NCI-H524 (cell line): Measurements from ENCODE around the gene CEP43.
A peak's percentile ranks its signal among the peaks of the same experiment; 100 is the strongest.

Source experiments
- DNase-seq, 2 experiments: peaks; one replicate each; lab custom pipeline; 2025; lab: John Stamatoyannopoulos, UW

Gene CEP43

DNA sequence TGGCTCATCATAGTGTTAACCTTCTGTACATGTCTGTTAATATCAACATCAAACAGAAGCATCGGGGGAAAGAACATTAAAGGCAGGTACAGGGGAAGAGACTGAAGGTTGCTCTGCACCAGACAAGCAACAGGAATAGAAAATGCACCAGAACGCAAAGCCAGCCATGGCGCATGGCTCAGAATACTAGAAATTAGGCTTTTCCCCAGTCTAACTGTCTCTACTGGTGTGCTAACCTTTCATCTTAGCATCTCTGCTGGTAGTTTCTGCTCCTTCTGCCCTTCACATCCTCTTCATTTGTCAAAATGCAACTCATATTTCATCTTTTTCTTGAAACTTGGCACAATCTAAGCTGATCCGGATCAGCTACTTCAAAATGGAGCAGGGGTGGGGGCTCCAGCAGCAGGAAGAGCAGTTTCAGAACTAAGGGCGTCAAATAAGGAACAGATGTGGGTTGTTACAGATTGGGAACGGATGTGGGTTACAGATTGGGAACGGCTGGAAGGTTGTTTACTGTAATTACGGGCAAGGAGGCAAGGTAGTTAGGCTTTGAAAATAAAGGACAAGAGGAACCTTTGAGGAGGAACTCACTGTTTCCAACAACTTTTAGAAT is 29.7 kb upstream of the CEP43 start:
- DNase-seq = no peak

DNA sequence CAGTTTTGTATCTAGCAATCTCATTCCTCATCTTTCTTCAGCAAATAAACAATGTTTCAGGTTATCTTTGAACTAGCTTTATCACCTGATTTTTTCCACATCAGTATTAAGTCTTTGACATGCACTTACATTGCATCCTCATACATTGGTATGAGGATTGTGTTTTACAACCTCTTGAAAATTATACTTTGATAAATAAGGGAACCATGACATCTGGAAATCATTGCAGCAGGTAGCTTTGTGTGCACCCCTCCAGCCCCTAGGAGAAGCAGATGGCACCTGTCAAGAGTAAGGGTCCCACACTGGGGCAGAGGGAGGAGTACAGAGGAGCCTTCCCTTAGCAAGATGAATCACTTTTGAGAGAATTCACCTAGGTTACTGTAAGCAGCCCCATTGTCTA is 29.1 kb upstream of the CEP43 start:
- DNase-seq = no peak

DNA sequence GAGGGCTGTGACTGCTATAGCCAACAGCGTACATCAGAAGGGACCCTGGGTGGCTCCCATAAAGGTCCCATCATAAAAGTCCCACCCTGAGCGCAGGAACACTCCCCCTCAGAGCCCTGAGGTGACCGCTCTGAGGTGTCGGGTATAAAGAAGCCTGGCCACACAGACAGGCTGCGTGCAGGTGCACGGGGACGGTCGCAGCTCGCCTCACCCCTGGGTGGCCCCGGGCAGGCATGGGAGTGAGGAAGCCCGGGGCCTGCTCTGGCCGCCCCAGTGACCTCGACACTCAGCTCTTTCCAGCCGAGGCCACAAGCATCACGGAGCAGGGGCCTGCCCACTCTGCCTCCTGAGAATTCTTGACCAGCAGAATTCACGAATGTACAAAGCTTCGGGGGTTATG is 28.4 kb upstream of the CEP43 start:
- DNase-seq = no peak

DNA sequence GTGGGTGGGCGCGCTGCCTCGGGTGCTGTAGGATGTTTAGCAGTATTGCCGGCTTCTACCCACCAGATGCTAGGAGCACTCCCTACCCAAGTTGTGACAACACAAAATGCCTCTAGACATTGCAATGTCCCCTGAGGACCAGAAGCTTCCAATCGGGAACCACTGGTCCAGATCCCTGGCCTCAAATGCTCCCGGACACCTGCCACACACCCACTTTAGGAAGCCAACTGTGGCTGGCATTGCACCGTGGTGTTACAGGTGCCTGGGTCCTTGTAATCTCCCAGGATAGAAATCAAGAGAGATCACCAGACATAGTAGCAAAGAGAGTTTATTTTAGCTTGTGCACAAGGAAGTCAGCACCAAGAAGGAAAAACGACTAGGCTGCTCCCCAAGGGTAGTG is 27.9 kb upstream of the CEP43 start:
- no peak for DNase-seq

DNA sequence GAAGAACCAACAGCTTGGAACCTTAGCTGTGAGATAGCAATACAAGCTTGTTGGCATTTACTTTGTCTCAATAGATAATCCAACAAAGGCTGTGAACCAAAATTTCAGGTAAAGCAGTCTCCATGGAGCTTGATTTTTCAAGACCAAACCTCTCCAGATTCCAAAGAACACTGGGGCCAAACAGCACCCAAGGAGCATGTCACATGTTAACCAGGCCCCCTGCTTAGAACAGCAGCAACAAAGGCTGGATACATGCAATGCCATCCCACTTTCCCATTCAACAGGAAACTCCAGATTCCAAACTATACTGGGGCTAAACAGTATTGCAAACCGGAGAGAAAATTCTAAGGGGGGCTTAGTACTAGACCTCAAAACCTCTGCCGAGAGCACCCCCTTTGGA is 27.1 kb upstream of the CEP43 start:
- no peak for DNase-seq

DNA sequence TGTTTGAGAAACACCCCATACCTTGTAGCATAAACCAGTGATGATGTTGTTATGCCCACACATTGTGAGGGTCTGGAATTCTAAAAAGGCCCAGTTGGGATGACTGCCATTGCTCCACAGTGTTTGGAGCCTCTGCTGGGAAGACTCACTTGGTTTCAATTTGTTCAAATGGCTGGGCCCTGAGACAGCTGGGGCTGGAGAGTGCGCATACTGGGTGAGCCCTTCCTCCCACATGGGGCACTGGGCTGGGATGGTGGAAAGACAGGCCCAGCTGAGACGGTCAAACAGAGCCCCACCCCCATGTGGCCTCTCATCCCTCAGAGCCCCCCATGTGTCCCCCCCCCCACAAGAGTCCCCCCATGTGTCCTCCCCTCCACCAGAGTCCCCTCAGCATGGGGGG is 22.6 kb upstream of the CEP43 start:
- no peak for DNase-seq

DNA sequence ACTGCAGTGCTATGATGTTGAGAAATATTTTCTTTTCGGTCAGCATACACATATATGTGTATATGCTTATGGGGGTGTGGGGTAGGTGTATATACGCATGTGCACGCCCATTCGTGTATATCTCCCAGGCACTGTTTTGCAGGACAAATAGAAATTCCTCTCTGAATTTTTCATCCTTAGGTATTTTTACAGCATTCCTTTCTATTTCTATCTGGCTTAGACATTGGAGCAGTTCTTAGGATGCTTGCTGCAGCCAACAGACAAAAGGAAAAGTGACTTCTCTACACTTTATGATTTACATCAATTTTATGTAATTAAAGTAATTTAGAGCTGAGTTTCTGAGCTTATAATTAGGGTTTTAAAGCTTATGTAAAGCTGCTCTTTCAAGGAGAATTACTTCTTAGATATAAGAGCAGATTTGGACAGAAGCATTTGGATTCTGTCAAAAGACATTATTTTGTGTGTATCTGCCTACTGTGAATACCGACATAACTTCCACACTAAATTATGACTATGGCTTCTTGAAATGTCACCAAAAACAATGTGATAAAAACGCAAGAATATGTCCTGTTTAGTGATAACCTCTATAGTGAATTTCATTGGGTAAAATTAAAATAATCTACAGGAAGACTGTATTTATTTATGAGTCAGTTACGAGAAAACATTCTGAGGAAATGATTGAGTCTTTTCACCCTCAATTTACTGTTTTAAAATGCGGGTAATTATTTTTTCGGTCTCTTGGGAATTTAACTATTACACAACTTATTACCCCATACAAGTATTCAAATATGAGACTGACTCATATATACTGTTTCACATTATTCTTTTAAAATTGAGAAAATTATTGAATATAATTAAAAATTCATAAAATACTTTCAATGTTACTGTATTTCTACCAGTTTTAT is 21.3 kb upstream of the CEP43 start:
- DNase-seq = no peak

DNA sequence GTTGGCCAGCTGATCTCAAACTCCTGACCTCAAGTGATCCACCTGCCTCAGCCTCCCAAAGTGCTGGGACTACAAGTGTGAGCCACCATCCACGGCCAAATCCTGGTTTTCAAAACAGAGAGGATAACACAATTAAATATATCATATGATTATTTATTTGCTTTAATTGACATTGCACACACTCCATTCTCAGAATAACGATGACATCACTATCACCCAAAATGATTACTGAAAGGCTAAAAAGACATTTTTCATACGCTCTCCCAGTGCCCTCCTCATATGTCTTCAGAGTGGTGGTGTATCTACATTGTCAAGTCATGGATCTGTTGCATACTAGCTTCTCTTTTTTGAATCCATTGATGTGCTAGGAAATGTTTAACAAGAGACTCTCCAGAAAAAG is 18.5 kb upstream of the CEP43 start:
- no peak for DNase-seq

DNA sequence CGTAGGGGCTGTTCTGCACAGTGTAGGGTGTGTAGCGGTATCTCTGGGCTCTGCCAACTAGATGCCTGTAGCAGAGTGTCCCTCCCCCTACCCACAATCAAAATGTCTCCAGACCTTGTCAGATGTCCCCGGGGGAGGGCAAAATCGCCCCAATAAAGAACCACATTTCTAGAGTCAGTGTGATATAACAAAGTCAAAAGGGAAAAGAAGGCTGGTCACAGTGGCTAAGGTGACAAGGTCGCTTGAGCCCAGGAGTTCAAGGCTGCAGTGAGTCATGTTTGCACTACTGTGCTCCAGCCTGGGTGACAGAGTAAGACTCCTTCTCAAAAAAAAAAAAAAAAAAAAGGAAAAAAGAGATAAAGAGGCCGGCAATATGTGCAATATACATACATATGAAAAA is 11.7 kb upstream of the CEP43 start:
- DNase-seq = no peak

DNA sequence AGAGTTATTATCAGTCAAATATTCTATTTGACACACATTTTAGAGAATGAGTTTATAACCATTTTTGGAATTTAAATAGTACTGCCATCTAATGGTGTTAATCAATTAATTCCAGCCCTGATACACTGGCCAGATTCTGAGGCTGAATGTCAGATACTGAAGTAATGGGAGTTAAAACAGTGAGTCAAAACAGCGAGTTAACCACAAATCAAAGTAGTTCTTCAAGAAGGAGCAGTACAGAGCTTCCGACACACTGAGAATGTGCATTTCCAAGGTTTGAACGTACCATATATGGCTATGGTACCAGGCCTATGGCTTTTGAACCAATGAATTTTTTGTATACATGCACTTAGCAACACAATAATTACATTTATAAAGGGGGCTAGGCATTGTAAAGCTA is 11.3 kb upstream of the CEP43 start:
- DNase-seq = no peak

DNA sequence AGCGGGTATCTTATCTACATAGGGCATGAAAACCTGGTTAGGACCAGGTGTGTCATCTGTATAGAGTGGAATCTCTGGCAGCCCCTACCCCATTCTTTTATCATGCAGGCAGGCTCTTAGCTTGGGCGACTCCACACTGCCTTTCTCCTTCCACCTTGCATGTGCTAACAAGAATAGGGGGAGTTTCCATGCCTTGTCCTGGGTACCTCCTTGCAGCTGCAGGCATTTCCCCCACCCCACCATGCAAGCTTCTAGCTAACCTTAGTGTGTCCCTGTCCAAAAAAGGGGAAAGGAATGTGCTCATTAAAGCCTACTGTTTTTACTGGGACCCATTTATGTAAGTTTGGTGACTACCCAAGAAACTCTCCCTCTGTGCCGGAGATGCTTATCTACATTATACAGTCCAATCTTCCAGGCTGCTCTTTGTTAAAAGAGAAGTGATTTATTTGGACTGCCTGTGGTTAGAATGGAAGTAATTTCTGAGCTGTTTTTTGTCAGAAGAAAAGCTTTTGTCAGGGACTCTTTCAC is 10.5 kb upstream of the CEP43 start:
- no peak for DNase-seq

DNA sequence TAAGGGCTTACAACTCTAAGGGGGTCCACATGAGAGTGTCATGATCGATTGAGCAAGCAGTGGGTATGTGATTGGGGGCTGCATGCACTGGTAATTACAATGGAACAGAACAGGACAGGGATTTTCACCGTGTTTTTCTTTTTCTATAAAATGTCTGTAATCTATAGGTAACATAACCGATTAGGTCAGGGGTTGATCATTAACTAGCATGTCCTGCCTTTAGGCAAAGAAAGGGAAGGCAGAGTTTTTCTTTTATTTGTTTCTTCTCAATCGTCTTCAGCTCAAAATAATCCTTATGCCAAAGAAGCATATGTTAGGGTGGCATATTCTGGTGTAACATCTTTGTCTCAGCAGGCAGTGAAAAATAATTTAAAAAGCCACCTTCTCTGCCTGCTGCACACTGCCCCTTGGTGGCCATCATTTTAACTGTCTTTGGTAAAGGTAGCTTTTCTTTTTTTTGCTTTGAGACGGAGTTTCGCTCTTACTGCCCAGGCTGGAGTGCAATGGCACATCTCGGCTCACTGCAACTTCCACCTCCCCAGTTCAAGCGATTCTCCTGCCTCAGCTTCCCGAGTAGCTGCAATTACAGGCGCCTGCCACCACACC is 9.7 kb upstream of the CEP43 start:
- DNase-seq = peak in 1 of 2 experiments; percentile 26

DNA sequence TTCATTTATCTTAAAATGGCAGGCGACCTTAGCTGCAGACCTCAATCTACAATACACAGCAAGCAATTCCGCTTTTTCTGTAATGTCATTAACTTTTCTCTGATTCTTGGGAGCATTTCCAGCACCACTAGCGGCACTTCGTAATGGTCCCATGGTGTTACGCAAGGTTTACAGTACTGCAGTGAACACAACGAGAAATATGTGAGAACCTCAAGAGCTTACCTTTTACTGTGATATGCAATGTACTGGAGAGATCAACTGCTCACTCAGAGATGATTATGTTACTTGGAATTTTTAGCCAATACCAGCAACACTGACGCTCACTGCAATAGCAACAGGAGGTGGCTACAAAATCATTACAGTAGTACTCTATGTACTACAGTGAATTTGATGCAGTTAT is 2.8 kb upstream of the CEP43 start:
- no peak for DNase-seq

DNA sequence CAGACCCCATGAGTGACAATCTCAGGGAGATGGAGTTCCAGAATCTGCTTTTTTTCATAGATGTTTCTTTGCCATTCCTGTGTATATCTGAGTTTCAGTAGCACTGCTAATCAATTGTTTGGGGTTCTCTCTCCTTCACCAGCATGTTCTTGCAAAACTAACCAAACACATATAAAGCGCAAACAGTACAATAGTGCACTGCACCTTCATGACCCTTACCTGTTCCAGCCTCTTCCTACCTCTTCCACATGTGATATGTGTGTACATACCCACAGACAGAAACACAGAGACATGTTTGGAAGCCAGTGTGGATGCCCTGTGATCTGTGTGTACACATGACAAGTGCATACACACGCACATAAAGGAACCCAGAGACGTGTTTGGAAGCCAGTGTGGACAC is 1.8 kb upstream of the CEP43 start:
- DNase-seq = no peak

DNA sequence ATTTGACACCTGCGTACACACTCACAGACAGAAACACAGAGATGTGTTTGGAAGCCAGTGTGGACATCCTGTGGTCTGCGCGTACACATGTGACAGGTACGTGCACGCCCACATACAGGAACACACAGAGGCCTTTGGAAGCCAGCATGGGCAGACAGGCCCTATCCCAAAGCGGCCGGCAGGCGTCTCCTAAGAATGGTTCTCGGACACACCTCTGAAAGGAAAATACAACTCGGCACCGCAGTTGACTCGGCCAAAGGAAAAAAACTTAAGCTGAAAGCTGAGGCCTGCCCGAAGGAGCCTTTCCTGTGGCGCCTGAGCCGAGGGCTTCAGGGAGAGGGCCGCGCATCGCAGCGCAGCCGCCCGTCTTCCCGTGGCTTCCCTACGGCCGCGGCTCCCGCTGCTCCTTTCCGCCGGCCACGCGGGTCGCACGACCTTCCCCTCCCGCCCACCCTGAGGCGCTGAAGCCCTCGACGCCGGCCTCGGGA is 1.4 kb upstream of the CEP43 start:
- peak; percentile 20 to 68 for DNase-seq

DNA sequence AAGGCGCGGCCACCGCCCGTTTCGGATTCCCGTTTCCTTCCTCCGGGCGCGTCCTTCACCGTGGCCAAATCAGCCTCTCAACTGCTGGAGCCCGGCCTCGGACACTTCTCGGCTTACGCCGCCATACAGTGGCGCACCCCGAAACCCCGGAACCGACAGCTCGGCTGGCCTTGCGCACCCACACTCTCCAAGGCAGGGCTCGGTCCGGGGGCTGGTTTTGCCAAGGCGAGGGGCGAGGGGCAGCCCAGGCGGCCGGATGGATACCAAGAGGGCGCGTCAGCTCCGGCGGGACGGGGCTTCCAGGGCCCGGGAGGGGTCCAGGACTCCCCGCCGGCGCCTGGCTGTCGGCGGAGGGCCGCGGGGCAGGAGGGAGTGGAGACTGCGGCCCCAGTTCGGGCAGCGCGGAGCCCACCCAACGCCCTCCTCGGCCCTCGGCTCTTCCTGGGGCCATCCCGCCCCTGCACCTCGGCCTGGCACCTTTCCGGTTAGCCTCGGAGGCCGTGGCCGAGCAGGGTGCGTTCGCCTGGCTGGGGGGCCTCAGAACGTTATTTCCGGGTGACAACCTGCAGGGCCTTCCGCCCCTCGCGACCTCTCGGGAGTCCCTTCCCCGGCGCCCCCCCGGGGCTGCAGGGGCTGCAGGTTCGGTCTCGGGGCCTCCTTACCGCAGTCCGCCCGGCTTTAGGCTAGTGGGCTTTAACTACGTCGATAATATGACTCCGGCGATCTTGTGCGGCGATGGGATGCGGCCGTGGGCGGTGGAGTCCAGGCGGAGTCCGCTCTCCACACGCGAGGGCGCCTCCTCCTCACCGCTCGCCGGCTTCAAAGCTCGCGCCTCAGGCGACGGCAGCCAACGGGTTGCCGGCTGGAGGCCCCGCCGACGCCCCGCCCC is 697 bp upstream of the CEP43 start:
- no peak for DNase-seq

DNA sequence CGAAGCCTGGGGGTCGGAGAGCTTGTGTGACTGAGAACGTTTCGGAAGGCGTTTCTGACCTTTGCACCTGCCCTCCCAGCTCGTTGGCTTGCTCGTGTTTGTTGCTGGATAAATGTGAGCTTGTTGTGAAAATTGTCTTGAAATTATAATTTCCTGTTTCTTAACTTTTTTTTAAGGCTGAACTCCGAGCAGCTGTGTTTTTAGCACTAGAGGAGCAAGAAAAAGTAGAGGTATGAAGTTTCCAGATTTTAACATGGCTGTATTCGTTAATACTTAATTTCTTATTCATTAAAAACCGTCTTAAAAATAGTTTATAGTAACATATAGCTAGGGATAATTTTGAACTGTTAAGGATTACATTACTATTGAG is 672 bp downstream of the CEP43 start:
- DNase-seq = no peak

DNA sequence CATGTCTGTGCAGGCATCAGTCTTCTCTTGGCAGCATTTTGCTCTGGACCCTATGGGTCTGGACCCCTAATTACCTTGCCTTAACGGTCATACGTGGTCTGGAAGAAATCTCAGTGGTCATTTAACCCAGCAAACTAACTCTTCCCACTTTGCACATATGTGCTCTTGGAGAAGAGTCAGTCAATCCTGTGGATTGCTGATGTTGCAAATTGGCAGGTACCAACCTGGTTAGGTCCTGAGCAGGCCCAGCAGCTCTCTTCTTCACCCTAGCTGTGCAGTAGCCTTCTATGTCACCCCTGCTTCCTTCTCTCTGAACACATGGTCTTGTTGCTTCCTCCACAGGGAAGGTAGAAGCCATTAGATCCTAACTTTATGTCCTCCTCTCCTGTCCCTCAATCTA is 1.6 kb downstream of the CEP43 start:
- DNase-seq = no peak

DNA sequence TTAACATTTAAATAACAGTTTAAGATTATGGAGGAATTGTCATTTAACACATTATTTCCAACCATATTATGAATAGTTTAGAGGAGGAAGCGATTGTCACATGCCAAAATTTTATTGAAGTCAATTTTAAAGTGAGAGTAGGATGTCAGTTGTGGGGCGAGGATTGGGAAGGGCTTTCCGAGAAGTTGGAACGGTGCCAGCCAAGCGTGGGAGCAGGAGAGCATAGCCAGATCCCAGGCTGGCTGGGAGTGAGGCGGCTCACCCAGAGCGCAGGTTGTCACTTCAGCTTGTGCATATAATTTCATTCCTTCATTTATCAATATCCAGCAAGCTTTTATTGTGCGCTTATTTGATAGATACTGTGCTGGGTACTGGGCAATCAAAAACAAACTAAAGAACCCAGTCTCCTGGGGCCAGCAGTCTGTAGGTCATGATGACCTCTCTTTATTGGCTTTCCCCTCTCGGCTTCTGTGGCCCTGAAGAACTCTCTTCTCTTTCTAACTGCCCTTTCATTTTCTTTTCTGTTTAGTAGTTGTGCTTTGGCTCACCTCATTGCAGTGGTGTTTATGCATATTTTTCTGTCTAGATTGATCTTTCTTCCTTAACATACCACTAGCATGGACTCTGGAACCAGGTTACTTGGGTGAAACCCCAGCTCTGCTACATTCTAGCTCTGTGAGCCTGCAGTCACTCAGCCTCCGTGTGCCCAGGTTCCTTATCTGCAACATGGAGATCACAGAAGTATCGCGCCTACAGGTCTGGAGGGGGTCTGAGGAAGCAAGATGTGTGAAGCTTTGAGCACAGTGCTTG is 6.4 kb downstream of the CEP43 start:
- DNase-seq = no peak

DNA sequence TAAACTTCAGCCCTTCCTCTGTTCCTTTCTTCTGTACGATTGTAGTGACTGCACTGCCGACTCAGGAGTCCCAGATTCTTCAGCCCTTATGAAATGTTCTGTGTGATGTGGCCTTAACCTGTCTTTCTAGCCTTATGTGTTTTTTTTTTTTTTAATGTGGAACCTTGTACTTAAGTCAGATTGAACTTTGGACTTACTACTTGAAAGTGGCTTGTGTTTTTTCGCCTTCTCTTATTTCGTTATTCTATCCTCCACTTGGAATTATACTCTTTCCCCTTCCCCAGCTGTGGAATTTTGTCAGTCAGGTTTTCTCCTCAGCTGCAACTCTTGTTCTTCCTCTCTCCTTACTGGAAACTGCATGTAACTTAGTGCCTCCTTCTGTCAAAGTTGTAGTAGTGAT is 8.8 kb downstream of the CEP43 start:
- no peak for DNase-seq

DNA sequence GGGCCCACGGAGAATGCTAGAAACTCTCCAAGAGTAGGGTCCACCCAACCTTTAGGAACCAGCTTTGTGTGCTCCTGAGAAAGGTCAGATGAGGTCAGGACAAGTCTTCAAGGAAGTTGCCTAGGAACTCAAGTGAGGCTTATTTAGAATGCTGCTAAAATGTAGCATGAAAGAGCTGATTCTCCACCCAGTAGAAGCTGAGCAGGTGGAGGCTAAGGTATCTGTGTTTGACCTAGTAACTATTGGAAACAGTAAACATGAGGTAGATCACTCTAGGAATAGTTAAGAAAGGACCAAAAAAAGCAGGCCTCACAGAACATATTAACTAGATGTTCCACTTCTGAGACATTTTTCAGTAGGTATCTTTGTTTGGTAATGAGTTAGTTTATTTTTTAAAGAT is 13.9 kb downstream of the CEP43 start:
- no peak for DNase-seq
